ENCODE measurements around the gene KDM3A.

DNA sequence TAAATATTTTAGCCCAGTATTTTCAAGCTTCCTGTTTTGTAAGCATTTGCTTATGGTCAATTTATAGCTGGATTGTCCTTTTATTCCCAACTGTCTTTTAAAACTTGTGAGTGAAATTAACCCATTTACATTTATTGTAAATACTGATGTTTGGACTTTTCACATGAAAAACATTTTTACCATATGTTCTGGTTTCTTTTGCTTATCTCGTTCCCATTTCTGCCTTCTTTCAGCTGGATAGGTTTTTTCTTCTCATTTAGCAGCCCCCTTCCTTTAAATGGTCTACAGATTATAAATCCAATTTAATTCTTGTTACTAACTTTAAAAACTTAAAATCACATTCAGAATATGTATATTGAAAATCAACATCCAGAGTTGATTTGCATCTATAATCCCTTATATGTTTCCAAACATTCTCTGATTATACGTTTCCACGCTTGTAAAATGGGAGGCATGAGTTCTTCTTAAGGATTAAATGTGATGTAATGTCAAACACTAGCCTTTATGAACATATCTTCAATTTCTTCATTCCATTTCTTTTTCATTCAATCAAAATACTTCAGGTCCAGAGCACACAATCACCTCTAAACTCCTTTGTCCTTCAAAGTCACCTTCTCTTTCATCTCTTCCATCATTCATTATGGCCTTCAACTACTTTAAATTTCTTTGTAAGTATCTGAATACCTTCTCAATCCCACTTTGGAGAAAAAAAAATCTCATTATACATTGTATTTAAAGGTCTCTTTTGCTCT lies 1.1 kb upstream of the KDM3A start:
- TF ChIP-seq, protein P1, sequence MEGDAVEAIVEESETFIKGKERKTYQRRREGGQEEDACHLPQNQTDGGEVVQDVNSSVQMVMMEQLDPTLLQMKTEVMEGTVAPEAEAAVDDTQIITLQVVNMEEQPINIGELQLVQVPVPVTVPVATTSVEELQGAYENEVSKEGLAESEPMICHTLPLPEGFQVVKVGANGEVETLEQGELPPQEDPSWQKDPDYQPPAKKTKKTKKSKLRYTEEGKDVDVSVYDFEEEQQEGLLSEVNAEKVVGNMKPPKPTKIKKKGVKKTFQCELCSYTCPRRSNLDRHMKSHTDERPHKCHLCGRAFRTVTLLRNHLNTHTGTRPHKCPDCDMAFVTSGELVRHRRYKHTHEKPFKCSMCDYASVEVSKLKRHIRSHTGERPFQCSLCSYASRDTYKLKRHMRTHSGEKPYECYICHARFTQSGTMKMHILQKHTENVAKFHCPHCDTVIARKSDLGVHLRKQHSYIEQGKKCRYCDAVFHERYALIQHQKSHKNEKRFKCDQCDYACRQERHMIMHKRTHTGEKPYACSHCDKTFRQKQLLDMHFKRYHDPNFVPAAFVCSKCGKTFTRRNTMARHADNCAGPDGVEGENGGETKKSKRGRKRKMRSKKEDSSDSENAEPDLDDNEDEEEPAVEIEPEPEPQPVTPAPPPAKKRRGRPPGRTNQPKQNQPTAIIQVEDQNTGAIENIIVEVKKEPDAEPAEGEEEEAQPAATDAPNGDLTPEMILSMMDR (IDR thresholded peaks at IDR 0.05), result no peak
- TF ChIP-seq POLR2AphosphoS5 (IDR thresholded peaks at IDR 0.05) (no peak), EP300 (IDR thresholded peaks at IDR 0.05) (no peak), POLR2A (IDR thresholded peaks at IDR 0.05) (no peak)

Measured in suprapubic skin (tissue), 4 donors.